HepG2 (cell line): ENCODE data around the gene ZKSCAN1. TPM values are rescaled to one million over a fixed set of nuclear protein-coding genes. Genes with fewer than 3 reads are reported as not detected.

Source experiments
- ATAC-seq: fragments of 200-7000 bp; cut with Tn5 transposase; 3 replicates; pipeline ENCODE4 v1.9.1; 2020; ENCODE audit warnings: mild to moderate bottlenecking, moderate library complexity
- BruUV-seq: library from RNA; stranded (reverse); fragments of 400-500 nt; replicated peaks from 2 replicates; lab custom pipeline; 2021; lab: Mats Ljungman, UMichigan
- CTCF ChIA-PET: fragments of 300-600 bp; formaldehyde crosslinking; extraction: SDS; loops from one replicate; lab custom pipeline; 2021; ENCODE audit warnings: low total read pairs, inconsistent platforms, low intra/inter-chr PET ratio; lab: Yijun Ruan, JAX
- POLR2A ChIA-PET: fragments of 350-600 bp; sonication (Branson Sonifier 250); formaldehyde crosslinking; loops from one replicate; lab custom pipeline; 2020; ENCODE audit warnings: antibody characterized with exemption, inconsistent platforms; lab: Yijun Ruan, JAX
- DNase-seq: peaks from one replicate; pipeline ENCODE4 v3.0.0-alpha.2; 2015; ENCODE audit warnings: low spot score
- FAIRE-seq: peaks from 3 replicates; lab custom pipeline; 2011; peaks lifted over from hg19 to GRCh38; lab: Jason Lieb, UNC
- H2AFZ ChIP-seq: one replicate; pipeline ENCODE4 v1.6.1; 2011; ENCODE audit warnings: low read length, inconsistent platforms
- H3K27ac ChIP-seq: fragments of 300-600 bp; 3 replicates; pipeline ENCODE4 v1.8.0; 2011; ENCODE audit warnings: mixed run types, mild to moderate bottlenecking, mixed read lengths, low read length, inconsistent platforms; ENCODE audit not compliant: insufficient read depth; ENCODE audit errors: extremely low read length
- H3K27me3 ChIP-seq, 2 experiments: fragments of 200-600 bp in 1 of 2; 2 replicates in 1 of 2; 3 replicates in 1 of 2; pipeline versions ENCODE4 v1.6.0 to v1.8.0; 2011; ENCODE audit warnings: low read length in 2 of 2, mild to moderate bottlenecking in 2 of 2, moderate library complexity in 2 of 2, inconsistent platforms in 1 of 2; ENCODE audit not compliant: insufficient read depth in 2 of 2, control insufficient read depth in 1 of 2
- H3K36me3 ChIP-seq, 2 experiments: fragments of 200-600 bp in 1 of 2; replicated peaks in 1 of 2; 2 replicates in 1 of 2; 3 replicates in 1 of 2; pipeline versions ENCODE4 v1.5.1 to v1.8.0; 2011; ENCODE audit warnings: low read length in 2 of 2, inconsistent platforms in 1 of 2; ENCODE audit not compliant: insufficient read depth in 2 of 2, control insufficient read depth in 1 of 2
- H3K4me1 ChIP-seq: 2 replicates; pipeline ENCODE4 v1.5.1; 2012; ENCODE audit warnings: low read length, inconsistent platforms; ENCODE audit not compliant: insufficient read depth
- H3K4me2 ChIP-seq: 2 replicates; pipeline ENCODE4 v1.6.0; 2011; ENCODE audit warnings: low read depth, low read length, inconsistent platforms
- H3K4me3 ChIP-seq, 3 experiments: fragments of 200-600 bp in 1 of 3; sonication (generic), shearing (Covaris generic) in 1 of 3; replicated peaks in 1 of 3; 2 replicates each; pipeline ENCODE4 v1.5.1; 2011 to 2016; ENCODE audit warnings: low read length in 3 of 3, inconsistent platforms in 2 of 3, low read depth in 2 of 3, mild to moderate bottlenecking in 2 of 3, control low read depth in 1 of 3, mixed read lengths in 1 of 3; ENCODE audit not compliant: insufficient read depth in 1 of 3
- H3K79me2 ChIP-seq: one replicate; pipeline ENCODE4 v1.6.1; 2011; ENCODE audit warnings: low read length, inconsistent platforms; ENCODE audit not compliant: insufficient read depth
- H3K9ac ChIP-seq: 2 replicates; pipeline ENCODE4 v1.6.0; 2011; ENCODE audit warnings: mild to moderate bottlenecking, low read depth, low read length, inconsistent platforms; ENCODE audit not compliant: insufficient read depth
- H3K9me3 ChIP-seq: 2 replicates; pipeline ENCODE4 v1.5.1; 2012; ENCODE audit warnings: mild to moderate bottlenecking, low read length
- H4K20me1 ChIP-seq: 2 replicates; pipeline ENCODE4 v1.6.0; 2011; ENCODE audit warnings: inconsistent platforms, mild to moderate bottlenecking, low read length, moderate library complexity; ENCODE audit not compliant: insufficient read depth
- BHLHE40 ChIP-seq: IDR thresholded peaks from 2 replicates; pipeline ENCODE4 v1.6.1; 2011; ENCODE audit warnings: low read length, improper control_type of control experiment
- DDIT3 ChIP-seq: sonication (generic); formaldehyde crosslinking; IDR thresholded peaks from 2 replicates; pipeline ENCODE4 v1.4.0; 2020; ENCODE audit warnings: mild to moderate bottlenecking, missing genetic modification reagents
- EP300 ChIP-seq, 3 experiments: sonication (generic) in 1 of 3; formaldehyde crosslinking in 1 of 3; IDR thresholded peaks; 2 replicates each; pipeline versions ENCODE4 v1.5.1 to v1.6.1; 2011 to 2020; ENCODE audit warnings: low read depth in 2 of 3, low read length in 2 of 3, borderline replicate concordance in 1 of 3, improper control_type of control experiment in 1 of 3, mild to moderate bottlenecking in 1 of 3, missing genetic modification reagents in 1 of 3, moderate library complexity in 1 of 3
- GFI1 ChIP-seq: sonication (generic); formaldehyde crosslinking; IDR thresholded peaks from 2 replicates; pipeline ENCODE4 v1.5.0; 2020; ENCODE audit warnings: missing genetic modification reagents, mild to moderate bottlenecking, borderline replicate concordance
- HNF4A ChIP-seq: sonication (generic); formaldehyde crosslinking; IDR thresholded peaks from 2 replicates; pipeline ENCODE4 v1.4.0; 2020; ENCODE audit warnings: missing genetic modification reagents
- IKZF5 ChIP-seq: IDR thresholded peaks from 2 replicates; pipeline ENCODE4 v1.6.1; 2018; ENCODE audit warnings: missing genetic modification reagents, mild to moderate bottlenecking, missing compliant biosample characterization
- ISX ChIP-seq: sonication (generic); formaldehyde crosslinking; conservative IDR thresholded peaks from 2 replicates; pipeline ENCODE4 v1.5.0; 2020; ENCODE audit warnings: missing genetic modification reagents
- KLF6 ChIP-seq: IDR thresholded peaks from 2 replicates; pipeline ENCODE4 v1.8.0; 2016; ENCODE audit warnings: missing biosample characterization, missing genetic modification reagents
- NKX3-1 ChIP-seq: sonication (generic); formaldehyde crosslinking; IDR thresholded peaks from 2 replicates; pipeline ENCODE4 v1.5.0; 2020; ENCODE audit warnings: missing genetic modification reagents
- RFX1 ChIP-seq: fragments of 450-650 bp; IDR thresholded peaks from 2 replicates; pipeline ENCODE4 v1.6.1; 2017
- SOX5 ChIP-seq: IDR thresholded peaks from 2 replicates; pipeline ENCODE4 v1.6.1; 2016; ENCODE audit warnings: borderline replicate concordance
- SYNCRIP ChIP-seq: fragments of 200-400 bp; formaldehyde crosslinking; IDR thresholded peaks from 2 replicates; pipeline ENCODE4 v1.6.1; 2018; ENCODE audit warnings: mild to moderate bottlenecking, low read depth, low read length; ENCODE audit not compliant: insufficient read depth
- ZNF205 ChIP-seq: IDR thresholded peaks from 2 replicates; pipeline ENCODE4 v1.6.1; 2018; ENCODE audit warnings: missing biosample characterization, missing genetic modification reagents
- ZNF570 ChIP-seq: sonication (generic); formaldehyde crosslinking; IDR thresholded peaks from 2 replicates; pipeline ENCODE4 v1.4.0; 2020; ENCODE audit warnings: mild to moderate bottlenecking, missing genetic modification reagents, borderline replicate concordance
- ZNF607 ChIP-seq: sonication (generic); formaldehyde crosslinking; IDR thresholded peaks from 2 replicates; pipeline ENCODE4 v1.5.1; 2020; ENCODE audit warnings: missing genetic modification reagents, mild to moderate bottlenecking, borderline replicate concordance
- WGBS: methylation state at CpG from one replicate; pipeline ENCODE4 v1.1.6; 2017; ENCODE audit warnings: low lambda C conversion rate; 5-methylcytosine and 5-hydroxymethylcytosine counted together
- in situ Hi-C: cut with HindIII; loops from 2 replicates; pipeline ENCODE4 v1.10.0; 2017; ENCODE audit warnings: low pct_unique_long_range_greater_than_20kb; ENCODE audit not compliant: extremely low pct_ligation_motif_present
- intact Hi-C: fragments of 100-400 bp; cut with micrococcal nuclease; formaldehyde crosslinking; loops from one replicate; pipeline ENCODE4 v1.10.0; 2022; ENCODE audit not compliant: unreplicated experiment
- polyA plus RNA-seq, 8 experiments: library from polyadenylated mRNA; depleted of rRNA in 3 of 8; stranded (reverse) in 7 of 8; unstranded in 1 of 8; fragments of >200 nt; fragmentation: Illumina TruSeq in 4 of 8; extraction: Trizol in 4 of 8; gene quantifications; 2 replicates each; pipeline versions ENCODE4 v1.2.1 to v1.2.3, GENCODE V29; 2011 to 2016; ENCODE audit warnings: low read depth in 4 of 8, missing spikeins in 1 of 8, mixed read lengths in 1 of 8; ENCODE audit not compliant: insufficient read depth in 1 of 8
- total RNA-seq, 5 experiments: library from RNA; depleted of rRNA; stranded (reverse); fragments of >200 nt; fragmentation: Illumina TruSeq; extraction: Trizol; gene quantifications; 2 replicates each; pipeline ENCODE4 v1.2.3, GENCODE V29; 2016; ENCODE audit warnings: low read depth in 1 of 5
- TF ChIP-seq, protein P1 (sequence below): sonication (generic); formaldehyde crosslinking; IDR thresholded peaks from 2 replicates; pipeline ENCODE4 v1.8.0; 2022; ENCODE audit warnings: mild to moderate bottlenecking, missing genetic modification reagents, borderline replicate concordance
- TF ChIP-seq, protein P2 (sequence below): sonication (generic); formaldehyde crosslinking; IDR thresholded peaks from 2 replicates; pipeline ENCODE4 v1.8.1; 2023; ENCODE audit warnings: mild to moderate bottlenecking, missing genetic modification reagents
- TF ChIP-seq, protein P3 (sequence below): sonication (generic); formaldehyde crosslinking; conservative IDR thresholded peaks from 2 replicates; pipeline ENCODE4 v1.5.0; 2020; ENCODE audit warnings: missing genetic modification reagents

ZKSCAN1 gene
- total and polyA plus RNA-seq, 2 of the 13 experiments (the other 11 are each of a cell fraction or from before 2014, with no cell fraction given), result 46.4 to 60.6 TPM

GRCh38 chr7:100080907-100081534 is 65.6 kb downstream of the ZKSCAN1 start:
- no peak overlapping the region for H2AFZ ChIP-seq
- H3K4me3 ChIP-seq, result peak overlapping the region; percentile 91 to 99 (median 92)
- H3K27ac ChIP-seq, result peak overlapping the region; percentile 96
- peaks cover 7 to 17% of the 10 kb centered on the region in 2 experiments for H3K36me3 ChIP-seq
- ChIA-PET POLR2A (interaction anchor here (0.9 to 2.0 kb wide), 2 partner anchors 78 to 83 kb away, joined by 3 to 8 read pairs; no protein-coding TSS in a partner anchor), CTCF (no interaction called here)
- in situ Hi-C loops, result no loop called here
- peak; percentile 77 for DNase-seq
- ATAC-seq, result peak; percentile 23
- intact Hi-C loops, result loop anchor here (5.0 kb wide), 1 partner anchor 46 kb away; the partner anchor contains the start of gene MBLAC1
- peaks cover 53% of the 10 kb centered on the region for H3K79me2 ChIP-seq
- no peak for FAIRE-seq
- H3K9ac ChIP-seq, result peak overlapping the region; percentile 99
- no peaks in the 10 kb centered on the region for H3K9me3 ChIP-seq
- H3K27me3 ChIP-seq, result no peaks in the 10 kb centered on the region; a peak in 1 of 5 replicates
- H3K4me1 ChIP-seq, result peaks cover 49% of the 10 kb centered on the region
- peaks cover 36% of the 10 kb centered on the region for H4K20me1 ChIP-seq
- TSS peak; percentile 80 for BruUV-seq
- 2% methylated on average over 21 of the region's 34 CpGs for WGBS
- H3K4me2 ChIP-seq, result peak overlapping the region; percentile 97
- TF ChIP-seq ZNF205 (CRISPR knock-in tag), result no peak
- TF ChIP-seq, protein P1, sequence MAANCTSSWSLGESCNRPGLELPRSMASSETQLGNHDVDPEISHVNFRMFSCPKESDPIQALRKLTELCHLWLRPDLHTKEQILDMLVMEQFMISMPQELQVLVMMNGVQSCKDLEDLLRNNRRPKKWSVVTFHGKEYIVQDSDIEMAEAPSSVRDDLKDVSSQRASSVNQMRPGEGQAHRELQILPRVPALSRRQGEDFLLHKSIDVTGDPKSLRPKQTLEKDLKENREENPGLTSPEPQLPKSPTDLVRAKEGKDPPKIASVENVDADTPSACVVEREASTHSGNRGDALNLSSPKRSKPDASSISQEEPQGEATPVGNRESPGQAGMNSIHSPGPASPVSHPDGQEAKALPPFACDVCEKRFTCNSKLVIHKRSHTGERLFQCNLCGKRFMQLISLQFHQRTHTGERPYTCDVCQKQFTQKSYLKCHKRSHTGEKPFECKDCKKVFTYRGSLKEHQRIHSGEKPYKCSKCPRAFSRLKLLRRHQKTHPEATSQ (CRISPR knock-in tag), result no peak
- TF ChIP-seq KLF6 (CRISPR knock-in tag), result no peak
- peak; percentile 25; the same call in 1 of the 2 replicates for TF ChIP-seq HNF4A (CRISPR knock-in tag)
- TF ChIP-seq SYNCRIP, result no peak
- no peak for TF ChIP-seq RFX1
- peak; percentile 21; the same call in 1 of the 2 replicates for TF ChIP-seq ISX
- TF ChIP-seq, protein P2, sequence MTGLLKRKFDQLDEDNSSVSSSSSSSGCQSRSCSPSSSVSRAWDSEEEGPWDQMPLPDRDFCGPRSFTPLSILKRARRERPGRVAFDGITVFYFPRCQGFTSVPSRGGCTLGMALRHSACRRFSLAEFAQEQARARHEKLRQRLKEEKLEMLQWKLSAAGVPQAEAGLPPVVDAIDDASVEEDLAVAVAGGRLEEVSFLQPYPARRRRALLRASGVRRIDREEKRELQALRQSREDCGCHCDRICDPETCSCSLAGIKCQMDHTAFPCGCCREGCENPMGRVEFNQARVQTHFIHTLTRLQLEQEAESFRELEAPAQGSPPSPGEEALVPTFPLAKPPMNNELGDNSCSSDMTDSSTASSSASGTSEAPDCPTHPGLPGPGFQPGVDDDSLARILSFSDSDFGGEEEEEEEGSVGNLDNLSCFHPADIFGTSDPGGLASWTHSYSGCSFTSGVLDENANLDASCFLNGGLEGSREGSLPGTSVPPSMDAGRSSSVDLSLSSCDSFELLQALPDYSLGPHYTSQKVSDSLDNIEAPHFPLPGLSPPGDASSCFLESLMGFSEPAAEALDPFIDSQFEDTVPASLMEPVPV (CRISPR knock-in tag), result no peak
- no peak for TF ChIP-seq GFI1 (CRISPR knock-in tag)
- peak; percentile 5; the same call in 1 of the 2 replicates for TF ChIP-seq NKX3-1
- TF ChIP-seq EP300 (IDR thresholded peaks at IDR 0.05; ENCODE audit: low read depth in 2 of 2, low read length in 2 of 2), result no peak
- TF ChIP-seq EP300 (CRISPR knock-in tag; IDR thresholded peaks at IDR 0.05; ENCODE audit: borderline replicate concordance), result no peak
- peak; percentile 34; the same call in 1 of the 2 replicates for TF ChIP-seq BHLHE40
- no peak for TF ChIP-seq DDIT3 (CRISPR knock-in tag)
- TF ChIP-seq, protein P3, sequence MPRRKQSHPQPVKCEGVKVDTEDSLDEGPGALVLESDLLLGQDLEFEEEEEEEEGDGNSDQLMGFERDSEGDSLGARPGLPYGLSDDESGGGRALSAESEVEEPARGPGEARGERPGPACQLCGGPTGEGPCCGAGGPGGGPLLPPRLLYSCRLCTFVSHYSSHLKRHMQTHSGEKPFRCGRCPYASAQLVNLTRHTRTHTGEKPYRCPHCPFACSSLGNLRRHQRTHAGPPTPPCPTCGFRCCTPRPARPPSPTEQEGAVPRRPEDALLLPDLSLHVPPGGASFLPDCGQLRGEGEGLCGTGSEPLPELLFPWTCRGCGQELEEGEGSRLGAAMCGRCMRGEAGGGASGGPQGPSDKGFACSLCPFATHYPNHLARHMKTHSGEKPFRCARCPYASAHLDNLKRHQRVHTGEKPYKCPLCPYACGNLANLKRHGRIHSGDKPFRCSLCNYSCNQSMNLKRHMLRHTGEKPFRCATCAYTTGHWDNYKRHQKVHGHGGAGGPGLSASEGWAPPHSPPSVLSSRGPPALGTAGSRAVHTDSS (CRISPR knock-in tag), result no peak
- TF ChIP-seq IKZF5 (CRISPR knock-in tag), result no peak
- TF ChIP-seq ZNF607 (CRISPR knock-in tag), result peak; percentile 45; the same call in 1 of the 2 replicates
- TF ChIP-seq SOX5, result peak; percentile 19; the same call in 1 of the 2 replicates
- TF ChIP-seq ZNF570 (CRISPR knock-in tag), result no peak
